HepG2 (cell line): ENCODE results near the gene GRIK3. TPM values are rescaled to one million over a fixed set of nuclear protein-coding genes. Genes with fewer than 3 reads are reported as not detected.
A peak's percentile ranks its signal among the peaks of the same experiment; 100 is the strongest.

Experiments
- ATAC-seq: fragments of 200-7000 bp; cut with Tn5 transposase; 3 replicates; pipeline ENCODE4 v1.9.1; 2020; ENCODE audit warnings: mild to moderate bottlenecking, moderate library complexity
- BruUV-seq: library from RNA; stranded (reverse); fragments of 400-500 nt; replicated peaks from 2 replicates; lab custom pipeline; 2021; lab: Mats Ljungman, UMichigan
- CTCF ChIA-PET: fragments of 300-600 bp; formaldehyde crosslinking; extraction: SDS; loops from one replicate; lab custom pipeline; 2021; ENCODE audit warnings: low total read pairs, inconsistent platforms, low intra/inter-chr PET ratio; lab: Yijun Ruan, JAX
- POLR2A ChIA-PET: fragments of 350-600 bp; sonication (Branson Sonifier 250); formaldehyde crosslinking; loops from one replicate; lab custom pipeline; 2020; ENCODE audit warnings: antibody characterized with exemption, inconsistent platforms; lab: Yijun Ruan, JAX
- DNase-seq: peaks from one replicate; pipeline ENCODE4 v3.0.0-alpha.2; 2015; ENCODE audit warnings: low spot score
- FAIRE-seq: peaks from 3 replicates; lab custom pipeline; 2011; peaks lifted over from hg19 to GRCh38; lab: Jason Lieb, UNC
- H2AFZ ChIP-seq: one replicate; pipeline ENCODE4 v1.6.1; 2011; ENCODE audit warnings: low read length, inconsistent platforms
- H3K27ac ChIP-seq: fragments of 300-600 bp; 3 replicates; pipeline ENCODE4 v1.8.0; 2011; ENCODE audit warnings: mixed run types, mild to moderate bottlenecking, mixed read lengths, low read length, inconsistent platforms; ENCODE audit not compliant: insufficient read depth; ENCODE audit errors: extremely low read length
- H3K27me3 ChIP-seq, 2 experiments: fragments of 200-600 bp in 1 of 2; 2 replicates in 1 of 2; 3 replicates in 1 of 2; pipeline versions ENCODE4 v1.6.0 to v1.8.0; 2011; ENCODE audit warnings: low read length in 2 of 2, mild to moderate bottlenecking in 2 of 2, moderate library complexity in 2 of 2, inconsistent platforms in 1 of 2; ENCODE audit not compliant: insufficient read depth in 2 of 2, control insufficient read depth in 1 of 2
- H3K36me3 ChIP-seq, 2 experiments: fragments of 200-600 bp in 1 of 2; replicated peaks in 1 of 2; 2 replicates in 1 of 2; 3 replicates in 1 of 2; pipeline versions ENCODE4 v1.5.1 to v1.8.0; 2011; ENCODE audit warnings: low read length in 2 of 2, inconsistent platforms in 1 of 2; ENCODE audit not compliant: insufficient read depth in 2 of 2, control insufficient read depth in 1 of 2
- H3K4me1 ChIP-seq: 2 replicates; pipeline ENCODE4 v1.5.1; 2012; ENCODE audit warnings: low read length, inconsistent platforms; ENCODE audit not compliant: insufficient read depth
- H3K4me2 ChIP-seq: 2 replicates; pipeline ENCODE4 v1.6.0; 2011; ENCODE audit warnings: low read depth, low read length, inconsistent platforms
- H3K4me3 ChIP-seq, 3 experiments: fragments of 200-600 bp in 1 of 3; sonication (generic), shearing (Covaris generic) in 1 of 3; replicated peaks in 1 of 3; 2 replicates each; pipeline ENCODE4 v1.5.1; 2011 to 2016; ENCODE audit warnings: low read length in 3 of 3, inconsistent platforms in 2 of 3, low read depth in 2 of 3, mild to moderate bottlenecking in 2 of 3, control low read depth in 1 of 3, mixed read lengths in 1 of 3; ENCODE audit not compliant: insufficient read depth in 1 of 3
- H3K79me2 ChIP-seq: one replicate; pipeline ENCODE4 v1.6.1; 2011; ENCODE audit warnings: low read length, inconsistent platforms; ENCODE audit not compliant: insufficient read depth
- H3K9ac ChIP-seq: 2 replicates; pipeline ENCODE4 v1.6.0; 2011; ENCODE audit warnings: mild to moderate bottlenecking, low read depth, low read length, inconsistent platforms; ENCODE audit not compliant: insufficient read depth
- H3K9me3 ChIP-seq: 2 replicates; pipeline ENCODE4 v1.5.1; 2012; ENCODE audit warnings: mild to moderate bottlenecking, low read length
- H4K20me1 ChIP-seq: 2 replicates; pipeline ENCODE4 v1.6.0; 2011; ENCODE audit warnings: inconsistent platforms, mild to moderate bottlenecking, low read length, moderate library complexity; ENCODE audit not compliant: insufficient read depth
- GABPA ChIP-seq, 2 experiments: IDR thresholded peaks; 2 replicates each; pipeline ENCODE4 v1.6.1; 2011 to 2016; ENCODE audit warnings: low read depth in 2 of 2, low read length in 1 of 2, missing biosample characterization in 1 of 2, missing genetic modification characterization in 1 of 2
- HOXA3 ChIP-seq: sonication (generic); formaldehyde crosslinking; IDR thresholded peaks from 2 replicates; pipeline ENCODE4 v1.5.0; 2020; ENCODE audit warnings: missing genetic modification reagents
- TEAD2 ChIP-seq: sonication (generic); formaldehyde crosslinking; IDR thresholded peaks from 2 replicates; pipeline ENCODE4 v1.9.0; 2021; ENCODE audit warnings: missing genetic modification reagents
- WGBS: methylation state at CpG from one replicate; pipeline ENCODE4 v1.1.6; 2017; ENCODE audit warnings: low lambda C conversion rate; 5-methylcytosine and 5-hydroxymethylcytosine counted together
- in situ Hi-C: cut with HindIII; loops from 2 replicates; pipeline ENCODE4 v1.10.0; 2017; ENCODE audit warnings: low pct_unique_long_range_greater_than_20kb; ENCODE audit not compliant: extremely low pct_ligation_motif_present
- intact Hi-C: fragments of 100-400 bp; cut with micrococcal nuclease; formaldehyde crosslinking; loops from one replicate; pipeline ENCODE4 v1.10.0; 2022; ENCODE audit not compliant: unreplicated experiment
- polyA plus RNA-seq, 8 experiments: library from polyadenylated mRNA; depleted of rRNA in 3 of 8; stranded (reverse) in 7 of 8; unstranded in 1 of 8; fragments of >200 nt; fragmentation: Illumina TruSeq in 4 of 8; extraction: Trizol in 4 of 8; gene quantifications; 2 replicates each; pipeline versions ENCODE4 v1.2.1 to v1.2.3, GENCODE V29; 2011 to 2016; ENCODE audit warnings: low read depth in 4 of 8, missing spikeins in 1 of 8, mixed read lengths in 1 of 8; ENCODE audit not compliant: insufficient read depth in 1 of 8
- total RNA-seq, 5 experiments: library from RNA; depleted of rRNA; stranded (reverse); fragments of >200 nt; fragmentation: Illumina TruSeq; extraction: Trizol; gene quantifications; 2 replicates each; pipeline ENCODE4 v1.2.3, GENCODE V29; 2016; ENCODE audit warnings: low read depth in 1 of 5
- TF ChIP-seq, protein P1 (sequence below): sonication (generic); formaldehyde crosslinking; IDR thresholded peaks from 2 replicates; pipeline ENCODE4 v1.5.0; 2020; ENCODE audit warnings: mild to moderate bottlenecking, missing genetic modification reagents, moderate library complexity

GRIK3 gene
- total and polyA plus RNA-seq, 2 of the 13 experiments (the other 11 are each of a cell fraction or from before 2014, with no cell fraction given), result not detected

- no peak overlapping the region for H2AFZ ChIP-seq
- H3K27me3 ChIP-seq, result no peaks in the 10 kb centered on the region
- no peaks in the 10 kb centered on the region for H3K9me3 ChIP-seq
- FAIRE-seq (no peak), DNase-seq (no peak)
- H4K20me1 ChIP-seq, result no peaks in the 10 kb centered on the region
- in situ Hi-C loops, result no loop called here
- H3K79me2 ChIP-seq, result no peaks in the 10 kb centered on the region
- no peak overlapping the region for H3K4me2 ChIP-seq
- 21% methylated on average over 11 of the region's 11 CpGs for WGBS
- H3K9ac ChIP-seq, result no peak overlapping the region
- no peaks in the 10 kb centered on the region for H3K36me3 ChIP-seq
- no TSS peak for BruUV-seq
- intact Hi-C loops, result no loop called here
- TF ChIP-seq GABPA (IDR thresholded peaks at IDR 0.05; ENCODE audit: low read depth, low read length), result 0 out of 2 replicates have a peak, but pooled peaks have one; percentile 20
- TF ChIP-seq GABPA (CRISPR knock-in tag; IDR thresholded peaks at IDR 0.05; ENCODE audit: low read depth), result no peak
- no peak for TF ChIP-seq TEAD2 (CRISPR knock-in tag)
- TF ChIP-seq, all 625 proteins: peak for 1
- POLR2A ChIA-PET, result no interaction called here
- no peak overlapping the region for H3K4me3 ChIP-seq
- no peak overlapping the region for H3K27ac ChIP-seq
- no peaks in the 10 kb centered on the region for H3K4me1 ChIP-seq
- ATAC-seq, result no peak
- CTCF ChIA-PET, result no interaction called here
Observed at GRCh38 chr1:36864823-36865601, 169.3 kb downstream of the GRIK3 start.

DNA sequence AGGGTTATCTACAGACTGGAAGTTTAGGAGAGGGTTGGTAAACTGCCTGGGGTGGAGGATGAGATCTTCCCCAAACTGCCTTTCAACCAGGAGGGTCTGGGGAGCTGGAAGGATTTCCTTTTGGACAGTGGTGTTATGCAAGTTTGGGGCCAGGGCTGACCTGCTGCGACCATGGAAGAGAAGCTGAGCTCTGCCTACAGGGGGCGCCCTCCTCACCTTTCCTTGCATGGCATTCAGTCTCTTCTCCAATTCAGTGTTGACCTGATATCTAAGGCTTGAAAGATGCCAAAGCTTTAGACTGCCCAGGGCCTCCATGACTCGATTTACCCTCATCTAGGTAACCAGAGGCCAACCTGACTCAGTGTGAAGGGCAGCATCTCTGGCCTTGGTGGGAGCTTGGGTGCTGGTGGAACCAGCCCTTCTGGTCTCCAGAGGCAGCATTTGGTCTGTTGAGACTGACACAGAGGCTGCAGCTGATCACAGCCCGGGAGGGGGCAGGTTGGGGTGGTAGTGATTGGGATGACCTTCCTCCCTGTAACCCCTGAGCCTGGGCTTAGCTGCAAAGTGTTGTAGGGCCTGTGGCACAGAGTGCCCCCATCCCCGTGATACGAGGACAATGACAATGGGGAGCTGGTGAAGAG is 170.0 kb downstream of the GRIK3 start:
- no peak for ATAC-seq
- no peak overlapping the region for H3K4me3 ChIP-seq
- no peaks in the 10 kb centered on the region for H3K36me3 ChIP-seq
- H2AFZ ChIP-seq, result no peak overlapping the region
- 2% methylated on average over 4 of the region's 6 CpGs for WGBS
- CTCF ChIA-PET, result no interaction called here
- TF ChIP-seq, protein P1, sequence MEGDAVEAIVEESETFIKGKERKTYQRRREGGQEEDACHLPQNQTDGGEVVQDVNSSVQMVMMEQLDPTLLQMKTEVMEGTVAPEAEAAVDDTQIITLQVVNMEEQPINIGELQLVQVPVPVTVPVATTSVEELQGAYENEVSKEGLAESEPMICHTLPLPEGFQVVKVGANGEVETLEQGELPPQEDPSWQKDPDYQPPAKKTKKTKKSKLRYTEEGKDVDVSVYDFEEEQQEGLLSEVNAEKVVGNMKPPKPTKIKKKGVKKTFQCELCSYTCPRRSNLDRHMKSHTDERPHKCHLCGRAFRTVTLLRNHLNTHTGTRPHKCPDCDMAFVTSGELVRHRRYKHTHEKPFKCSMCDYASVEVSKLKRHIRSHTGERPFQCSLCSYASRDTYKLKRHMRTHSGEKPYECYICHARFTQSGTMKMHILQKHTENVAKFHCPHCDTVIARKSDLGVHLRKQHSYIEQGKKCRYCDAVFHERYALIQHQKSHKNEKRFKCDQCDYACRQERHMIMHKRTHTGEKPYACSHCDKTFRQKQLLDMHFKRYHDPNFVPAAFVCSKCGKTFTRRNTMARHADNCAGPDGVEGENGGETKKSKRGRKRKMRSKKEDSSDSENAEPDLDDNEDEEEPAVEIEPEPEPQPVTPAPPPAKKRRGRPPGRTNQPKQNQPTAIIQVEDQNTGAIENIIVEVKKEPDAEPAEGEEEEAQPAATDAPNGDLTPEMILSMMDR (CRISPR knock-in tag), result peak; percentile 35
- TF ChIP-seq HOXA3 (CRISPR knock-in tag), result no peak
- FAIRE-seq, result no peak
- H3K79me2 ChIP-seq, result no peaks in the 10 kb centered on the region
- H3K9me3 ChIP-seq, result no peaks in the 10 kb centered on the region
- H3K4me2 ChIP-seq, result no peak overlapping the region
- in situ Hi-C loops (no loop called here), intact Hi-C loops (no loop called here)
- no peak for DNase-seq
- BruUV-seq, result no TSS peak
- no peaks in the 10 kb centered on the region for H3K4me1 ChIP-seq
- no peaks in the 10 kb centered on the region for H3K27me3 ChIP-seq
- H3K27ac ChIP-seq, result no peak overlapping the region
- POLR2A ChIA-PET, result no interaction called here
- no peak overlapping the region for H3K9ac ChIP-seq
- H4K20me1 ChIP-seq, result no peaks in the 10 kb centered on the region
